HepG2 (cell line): ENCODE data around the gene UGT1A8. TPM values are rescaled to one million over a fixed set of nuclear protein-coding genes. Genes with fewer than 3 reads are reported as not detected.

ENCODE experiments used
- BRCA1 ChIP-seq: sonication (generic); formaldehyde crosslinking; IDR thresholded peaks from 2 replicates; pipeline ENCODE4 v1.4.0; 2020; ENCODE audit warnings: missing genetic modification reagents
- FOSL1 ChIP-seq: sonication (generic); formaldehyde crosslinking; IDR thresholded peaks from 2 replicates; pipeline ENCODE4 v1.9.0; 2021; ENCODE audit warnings: missing genetic modification reagents, borderline replicate concordance
- HMGXB4 ChIP-seq, 2 experiments: sonication (generic) in 1 of 2; formaldehyde crosslinking in 1 of 2; IDR thresholded peaks; 2 replicates each; pipeline versions ENCODE4 v1.4.0 to v1.6.1; 2018 to 2020; ENCODE audit warnings: missing genetic modification reagents in 2 of 2, borderline replicate concordance in 1 of 2, low read depth in 1 of 2, mild to moderate bottlenecking in 1 of 2, missing biosample characterization in 1 of 2
- HOXA7 ChIP-seq: sonication (generic); formaldehyde crosslinking; IDR thresholded peaks from 2 replicates; pipeline ENCODE4 v1.8.1; 2022; ENCODE audit warnings: mild to moderate bottlenecking, missing genetic modification reagents, moderate library complexity
- IKZF1 ChIP-seq: fragments of 450-650 bp; IDR thresholded peaks from 2 replicates; pipeline ENCODE4 v1.7.1; 2016
- IRF2 ChIP-seq: IDR thresholded peaks from 2 replicates; pipeline ENCODE4 v1.6.1; 2018; ENCODE audit warnings: missing genetic modification reagents, missing compliant biosample characterization
- JUND ChIP-seq: sonication (generic); formaldehyde crosslinking; IDR thresholded peaks from 2 replicates; pipeline ENCODE4 v1.8.0; 2022; ENCODE audit warnings: mild to moderate bottlenecking, missing genetic modification reagents
- KDM1A ChIP-seq: IDR thresholded peaks from 2 replicates; pipeline ENCODE4 v1.6.1; 2016; ENCODE audit warnings: missing compliant biosample characterization
- MAFG ChIP-seq: sonication (generic); formaldehyde crosslinking; IDR thresholded peaks from 2 replicates; pipeline ENCODE4 v1.5.1; 2020; ENCODE audit warnings: mild to moderate bottlenecking, missing genetic modification reagents
- MED8 ChIP-seq: sonication (generic); formaldehyde crosslinking; IDR thresholded peaks from 2 replicates; pipeline ENCODE4 v1.8.1; 2023; ENCODE audit warnings: mild to moderate bottlenecking, missing genetic modification reagents; ENCODE audit not compliant: insufficient replicate concordance
- NR0B2 ChIP-seq: sonication (generic); formaldehyde crosslinking; IDR thresholded peaks from 2 replicates; pipeline ENCODE4 v1.4.0; 2020; ENCODE audit warnings: mild to moderate bottlenecking, missing genetic modification reagents
- NR1H2 ChIP-seq: sonication (generic); formaldehyde crosslinking; IDR thresholded peaks from 2 replicates; pipeline ENCODE4 v1.8.1; 2022; ENCODE audit warnings: low read depth, missing genetic modification reagents, borderline replicate concordance
- POGZ ChIP-seq: sonication (generic); formaldehyde crosslinking; IDR thresholded peaks from 2 replicates; pipeline ENCODE4 v1.4.0; 2020; ENCODE audit warnings: mild to moderate bottlenecking, missing genetic modification reagents
- SKIL ChIP-seq: sonication (generic); formaldehyde crosslinking; IDR thresholded peaks from 2 replicates; pipeline ENCODE4 v1.8.0; 2022; ENCODE audit warnings: missing genetic modification reagents, mild to moderate bottlenecking, moderate library complexity, borderline replicate concordance
- SMC3 ChIP-seq: IDR thresholded peaks from 2 replicates; pipeline ENCODE4 v1.6.1; 2011; ENCODE audit warnings: low read length, improper control_type of control experiment
- ZNF12 ChIP-seq: sonication (generic); formaldehyde crosslinking; IDR thresholded peaks from 2 replicates; pipeline ENCODE4 v1.5.0; 2020; ENCODE audit warnings: missing genetic modification reagents
- ZNF207 ChIP-seq: fragments of 450-650 bp; IDR thresholded peaks from 2 replicates; pipeline ENCODE4 v1.6.1; 2016; ENCODE audit warnings: antibody characterized with exemption, borderline replicate concordance
- ZNF430 ChIP-seq: sonication (generic); formaldehyde crosslinking; IDR thresholded peaks from 2 replicates; pipeline ENCODE4 v1.9.0; 2021; ENCODE audit warnings: mild to moderate bottlenecking, missing genetic modification reagents
- ZNF709 ChIP-seq: sonication (generic); formaldehyde crosslinking; IDR thresholded peaks from 2 replicates; pipeline ENCODE4 v1.5.0; 2020; ENCODE audit warnings: mild to moderate bottlenecking, missing genetic modification reagents
- polyA plus RNA-seq, 8 experiments: library from polyadenylated mRNA; depleted of rRNA in 3 of 8; stranded (reverse) in 7 of 8; unstranded in 1 of 8; fragments of >200 nt; fragmentation: Illumina TruSeq in 4 of 8; extraction: Trizol in 4 of 8; gene quantifications; 2 replicates each; pipeline versions ENCODE4 v1.2.1 to v1.2.3, GENCODE V29; 2011 to 2016; ENCODE audit warnings: low read depth in 4 of 8, missing spikeins in 1 of 8, mixed read lengths in 1 of 8; ENCODE audit not compliant: insufficient read depth in 1 of 8
- total RNA-seq, 5 experiments: library from RNA; depleted of rRNA; stranded (reverse); fragments of >200 nt; fragmentation: Illumina TruSeq; extraction: Trizol; gene quantifications; 2 replicates each; pipeline ENCODE4 v1.2.3, GENCODE V29; 2016; ENCODE audit warnings: low read depth in 1 of 5
- TF ChIP-seq, protein P1 (sequence below): IDR thresholded peaks from 2 replicates; pipeline ENCODE4 v1.6.1; 2012; ENCODE audit warnings: low read depth, low read length, improper control_type of control experiment
- TF ChIP-seq, protein P2 (sequence below): sonication (generic); formaldehyde crosslinking; IDR thresholded peaks from 2 replicates; pipeline ENCODE4 v1.4.0; 2020; ENCODE audit warnings: mild to moderate bottlenecking, low read depth, missing genetic modification reagents

The UGT1A8 gene
- total and polyA plus RNA-seq, 2 of the 13 experiments (the other 11 are each of a cell fraction or from before 2014, with no cell fraction given) = not detected

DNA sequence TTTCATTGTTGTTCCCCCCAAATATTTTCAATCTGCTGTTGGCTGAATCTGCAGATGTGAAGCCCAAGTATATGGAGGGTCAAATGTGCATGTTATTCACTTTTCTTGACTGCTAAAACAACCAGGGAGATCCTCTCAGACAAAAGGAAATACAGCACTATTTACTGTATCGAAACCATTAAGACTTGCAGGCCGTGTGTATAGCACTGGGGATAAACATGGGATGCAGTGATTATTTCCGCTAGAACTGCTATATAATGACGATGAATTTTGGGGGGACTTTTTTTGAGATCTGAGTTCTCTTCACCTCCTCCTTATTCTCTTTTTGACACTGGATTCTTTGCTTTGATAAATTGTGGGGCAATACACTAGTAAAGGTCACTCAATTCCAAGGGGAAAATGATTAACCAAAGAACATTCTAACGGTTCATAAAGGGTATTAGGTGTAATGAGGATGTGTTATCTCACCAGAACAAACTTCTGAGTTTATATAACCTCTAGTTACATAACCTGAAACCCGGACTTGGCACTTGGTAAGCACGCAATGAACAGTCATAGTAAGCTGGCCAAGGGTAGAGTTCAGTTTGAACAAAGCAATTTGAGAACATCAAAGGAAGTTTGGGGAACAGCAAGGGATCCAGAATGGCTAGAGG lies 139.1 kb downstream of the UGT1A8 start (continued):
- TF ChIP-seq HMGXB4 (CRISPR knock-in tag; IDR thresholded peaks at IDR 0.05; ENCODE audit: borderline replicate concordance in 1 of 2, low read depth in 1 of 2) (peak in 1 of 2 experiments; percentile 66; a peak in 1 of 4 replicates), SKIL (peak; percentile 94), IKZF1 (no peak), HOXA7 (CRISPR knock-in tag) (0 out of 2 replicates have a peak, but pooled peaks have one; percentile 68), BRCA1 (CRISPR knock-in tag) (no peak), NR0B2 (CRISPR knock-in tag) (no peak), MAFG (CRISPR knock-in tag) (no peak), MED8 (CRISPR knock-in tag) (peak; percentile 47), ZNF430 (CRISPR knock-in tag) (peak; percentile 63; the same call in 1 of the 2 replicates), JUND (CRISPR knock-in tag) (peak; percentile 66; the same call in 1 of the 2 replicates), POGZ (CRISPR knock-in tag) (peak; percentile 72), NR1H2 (CRISPR knock-in tag) (no peak), KDM1A (CRISPR knock-in tag) (peak; percentile 92), FOSL1 (CRISPR knock-in tag) (no peak), SMC3 (peak; percentile 13; the same call in 1 of the 2 replicates), IRF2 (CRISPR knock-in tag) (peak; percentile 54; the same call in 1 of the 2 replicates), ZNF709 (CRISPR knock-in tag) (no peak), ZNF207 (no peak), ZNF12 (CRISPR knock-in tag) (peak; percentile 61; the same call in 1 of the 2 replicates)
- TF ChIP-seq, protein P1, sequence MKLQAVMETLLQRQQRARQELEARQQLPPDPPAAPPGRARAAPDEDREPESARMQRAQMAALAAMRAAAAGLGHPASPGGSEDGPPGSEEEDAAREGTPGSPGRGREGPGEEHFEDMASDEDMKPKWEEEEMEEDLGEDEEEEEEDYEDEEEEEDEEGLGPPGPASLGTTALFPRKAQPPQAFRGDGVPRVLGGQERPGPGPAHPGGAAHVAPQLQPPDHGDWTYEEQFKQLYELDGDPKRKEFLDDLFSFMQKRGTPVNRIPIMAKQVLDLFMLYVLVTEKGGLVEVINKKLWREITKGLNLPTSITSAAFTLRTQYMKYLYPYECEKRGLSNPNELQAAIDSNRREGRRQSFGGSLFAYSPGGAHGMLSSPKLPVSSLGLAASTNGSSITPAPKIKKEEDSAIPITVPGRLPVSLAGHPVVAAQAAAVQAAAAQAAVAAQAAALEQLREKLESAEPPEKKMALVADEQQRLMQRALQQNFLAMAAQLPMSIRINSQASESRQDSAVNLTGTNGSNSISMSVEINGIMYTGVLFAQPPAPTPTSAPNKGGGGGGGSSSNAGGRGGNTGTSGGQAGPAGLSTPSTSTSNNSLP = peak; percentile 97
- TF ChIP-seq, protein P2, sequence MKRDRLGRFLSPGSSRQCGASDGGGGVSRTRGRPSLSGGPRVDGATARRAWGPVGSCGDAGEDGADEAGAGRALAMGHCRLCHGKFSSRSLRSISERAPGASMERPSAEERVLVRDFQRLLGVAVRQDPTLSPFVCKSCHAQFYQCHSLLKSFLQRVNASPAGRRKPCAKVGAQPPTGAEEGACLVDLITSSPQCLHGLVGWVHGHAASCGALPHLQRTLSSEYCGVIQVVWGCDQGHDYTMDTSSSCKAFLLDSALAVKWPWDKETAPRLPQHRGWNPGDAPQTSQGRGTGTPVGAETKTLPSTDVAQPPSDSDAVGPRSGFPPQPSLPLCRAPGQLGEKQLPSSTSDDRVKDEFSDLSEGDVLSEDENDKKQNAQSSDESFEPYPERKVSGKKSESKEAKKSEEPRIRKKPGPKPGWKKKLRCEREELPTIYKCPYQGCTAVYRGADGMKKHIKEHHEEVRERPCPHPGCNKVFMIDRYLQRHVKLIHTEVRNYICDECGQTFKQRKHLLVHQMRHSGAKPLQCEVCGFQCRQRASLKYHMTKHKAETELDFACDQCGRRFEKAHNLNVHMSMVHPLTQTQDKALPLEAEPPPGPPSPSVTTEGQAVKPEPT (CRISPR knock-in tag) = no peak
